Body of pancreas (tissue), 4 donors: ENCODE measurements around the gene WNK2. TPM values are rescaled to one million over a fixed set of nuclear protein-coding genes. Genes with fewer than 3 reads are reported as not detected.

ENCODE experiments used
- ATAC-seq: fragments of 150-250 bp; one replicate; pipeline ENCODE4 v1.9.1; 2016
- DNase-seq, 4 donors: peaks; one replicate each; pipeline ENCODE4 v3.0.0-alpha.2; 2019
- H3K27ac ChIP-seq, 4 donors: fragments of 200-600 bp; sonication (generic); 1 replicate in 3 of 4; 2 replicates in 1 of 4; pipeline versions ENCODE4 v1.5.1 to v1.6.1; 2016 to 2019; ENCODE audit warnings: mild to moderate bottlenecking in 1 of 4, mixed read lengths in 1 of 4, moderate library complexity in 1 of 4
- H3K27me3 ChIP-seq, 2 donors: fragments of 200-600 bp; sonication (generic); one replicate each; pipeline ENCODE4 v1.6.0; 2016; ENCODE audit warnings: mild to moderate bottlenecking in 1 of 2
- H3K36me3 ChIP-seq, 2 donors: fragments of 200-600 bp; sonication (generic); replicated peaks in 1 of 2; 2 replicates each; pipeline ENCODE4 v1.5.1; 2016; ENCODE audit warnings: low read depth in 2 of 2; ENCODE audit not compliant: insufficient read depth in 1 of 2
- H3K4me1 ChIP-seq: fragments of 200-600 bp; sonication (generic); one replicate; pipeline ENCODE4 v1.6.0; 2016
- H3K4me3 ChIP-seq, 2 donors: fragments of 200-600 bp; sonication (generic); 1 replicate in 1 of 2; 2 replicates in 1 of 2; pipeline ENCODE4 v1.5.1; 2016 to 2019
- H3K9me3 ChIP-seq, 3 donors: fragments of 200-600 bp; sonication (generic); 1 replicate in 2 of 3; 2 replicates in 1 of 3; pipeline ENCODE4 v1.5.1; 2016
- CTCF ChIP-seq, 7 experiments: fragments of 450-650 bp in 4 of 7; fragments of 200-600 bp in 3 of 7; sonication (generic) in 3 of 7; IDR thresholded peaks; one replicate each; pipeline ENCODE4 v1.5.1; 2016 to 2019; ENCODE audit warnings: antibody characterized with exemption in 7 of 7
- POLR2A ChIP-seq, 3 donors: fragments of 450-650 bp; IDR thresholded peaks; one replicate each; pipeline ENCODE4 v1.6.1; 2016; ENCODE audit warnings: antibody characterized with exemption in 3 of 3, mild to moderate bottlenecking in 2 of 3
- whole genome bisulfite sequencing, 2 donors: methylation state at CpG; one replicate each; pipeline ENCODE4 v1.1.5; 2017; 5-methylcytosine and 5-hydroxymethylcytosine counted together
- intact Hi-C: fragments of 100-400 bp; cut with DNase I; formaldehyde crosslinking; loops from one replicate; pipeline ENCODE4 v1.15.1; 2023
- total RNA-seq, 2 donors: library from RNA; depleted of rRNA; stranded (reverse); fragments of >200 nt; gene quantifications; one replicate each; pipeline ENCODE4 v1.1.0, GENCODE V29; 2016

WNK2 gene
- total RNA-seq, 2 donors from 2014 or later = 85.4 to 173 TPM

- no peaks in the 10 kb centered on the region for H3K4me1 ChIP-seq
- H3K4me3 ChIP-seq = no peak overlapping the region
- TF ChIP-seq CTCF (IDR thresholded peaks at IDR 0.05) = no peak
- TF ChIP-seq POLR2A (IDR thresholded peaks at IDR 0.05) = no peak
- no peak for DNase-seq
- no peaks in the 10 kb centered on the region for H3K27me3 ChIP-seq
- 80 to 81% methylated on average over 9 to 22 of the region's 22 CpGs for WGBS, 2 donors
- intact Hi-C loops = no loop called here
- no peaks in the 10 kb centered on the region for H3K9me3 ChIP-seq
- no peak for ATAC-seq
- no peak overlapping the region for H3K27ac ChIP-seq
- no peaks in the 10 kb centered on the region for H3K36me3 ChIP-seq
Observed at GRCh38 chr9:93325307-93326035, 141.5 kb downstream of the WNK2 start.

GRCh38 chr9:93326056-93326455 lies 142.1 kb downstream of the WNK2 start:
- no peak for ATAC-seq
- TF ChIP-seq POLR2A (IDR thresholded peaks at IDR 0.05) (no peak), CTCF (IDR thresholded peaks at IDR 0.05) (no peak)

GRCh38 chr9:93326654-93327053 lies 142.7 kb downstream of the WNK2 start:
- Histone ChIP-seq H3K4me1 (no peaks in the 10 kb centered on the region), H3K4me3 (no peak overlapping the region), H3K27me3 (no peaks in the 10 kb centered on the region), H3K27ac (no peak overlapping the region), H3K9me3 (no peaks in the 10 kb centered on the region), H3K36me3 (no peaks in the 10 kb centered on the region)
- ATAC-seq = no peak
- intact Hi-C loops = no loop called here
- 90 to 91% methylated on average over 13 of the region's 13 CpGs for WGBS, 2 donors
- TF ChIP-seq POLR2A (IDR thresholded peaks at IDR 0.05) (no peak), CTCF (IDR thresholded peaks at IDR 0.05) (no peak)
- no peak for DNase-seq

More at GRCh38 chr9:93326056-93326455, 142.1 kb downstream of the WNK2 start:
- H3K36me3 ChIP-seq = no peaks in the 10 kb centered on the region
- no peaks in the 10 kb centered on the region for H3K9me3 ChIP-seq
- H3K4me3 ChIP-seq = no peak overlapping the region
- intact Hi-C loops = no loop called here
- DNase-seq = no peak
- no peaks in the 10 kb centered on the region for H3K27me3 ChIP-seq
- no peak overlapping the region for H3K27ac ChIP-seq
- WGBS, 2 donors = 72 to 84% methylated on average over 8 to 9 of the region's 9 CpGs
- no peaks in the 10 kb centered on the region for H3K4me1 ChIP-seq

GRCh38 chr9:93329629-93330280 lies 145.8 kb downstream of the WNK2 start:
- no peak overlapping the region for H3K27ac ChIP-seq
- ATAC-seq = no peak
- H3K27me3 ChIP-seq = no peaks in the 10 kb centered on the region
- TF ChIP-seq CTCF (IDR thresholded peaks at IDR 0.05) (no peak), POLR2A (IDR thresholded peaks at IDR 0.05) (no peak)
- intact Hi-C loops = no loop called here
- WGBS, 2 donors = 50 to 65% methylated on average over 7 of the region's 7 CpGs
- no peaks in the 10 kb centered on the region for H3K9me3 ChIP-seq
- no peak overlapping the region for H3K4me3 ChIP-seq
- DNase-seq = no peak
- H3K36me3 ChIP-seq = no peaks in the 10 kb centered on the region
- no peaks in the 10 kb centered on the region for H3K4me1 ChIP-seq
